Liver (tissue), 9 donors: Measurements from ENCODE around the gene ELF1. TPM values are rescaled to one million over a fixed set of nuclear protein-coding genes. Genes with fewer than 3 reads are reported as not detected.
"Not testable (repeated sequence)": the region's sequence is repeated elsewhere in the genome, so short reads cannot be mapped to it uniquely, and the experiment has no call there.

ENCODE experiments used
- DNase-seq: peaks from one replicate; pipeline ENCODE4 v3.0.0-alpha.2; 2017; ENCODE audit warnings: low spot score
- H3K27ac ChIP-seq, 2 donors: one replicate each; pipeline ENCODE4 v1.7.0; 2013; ENCODE audit warnings: inconsistent platforms in 2 of 2, low read length in 2 of 2, control low read depth in 1 of 2, low read depth in 1 of 2, mild to moderate bottlenecking in 1 of 2
- H3K27me3 ChIP-seq, 4 donors: one replicate each; pipeline versions ENCODE4 v1.6.1 to v1.7.0; 2013; ENCODE audit warnings: low read length in 3 of 4, inconsistent platforms in 1 of 4, mild to moderate bottlenecking in 1 of 4, moderate library complexity in 1 of 4; ENCODE audit not compliant: control insufficient read depth in 4 of 4, insufficient read depth in 4 of 4
- H3K36me3 ChIP-seq, 4 donors: one replicate each; pipeline versions ENCODE4 v1.6.1 to v1.7.0; 2013; ENCODE audit warnings: low read length in 3 of 4, mild to moderate bottlenecking in 3 of 4, low read depth in 1 of 4, moderate library complexity in 1 of 4; ENCODE audit not compliant: control insufficient read depth in 4 of 4, insufficient read depth in 3 of 4
- H3K4me1 ChIP-seq, 4 donors: one replicate each; pipeline versions ENCODE4 v1.6.1 to v1.7.0; 2013; ENCODE audit warnings: low read length in 3 of 4, mild to moderate bottlenecking in 3 of 4, moderate library complexity in 1 of 4; ENCODE audit not compliant: control insufficient read depth in 4 of 4, insufficient read depth in 4 of 4
- H3K4me3 ChIP-seq, 3 donors: one replicate each; pipeline versions ENCODE4 v1.6.1 to v1.7.0; 2013; ENCODE audit warnings: low read length in 3 of 3, control low read depth in 1 of 3, low read depth in 1 of 3, mild to moderate bottlenecking in 1 of 3
- H3K9ac ChIP-seq, 2 donors: one replicate each; pipeline ENCODE4 v1.7.0; 2013; ENCODE audit warnings: low read length in 2 of 2, mild to moderate bottlenecking in 2 of 2, moderate library complexity in 2 of 2, control low read depth in 1 of 2, low read depth in 1 of 2
- H3K9me3 ChIP-seq, 4 donors: one replicate each; pipeline versions ENCODE4 v1.6.1 to v1.7.0; 2013; ENCODE audit warnings: low read length in 3 of 4; ENCODE audit not compliant: control insufficient read depth in 4 of 4
- EGR1 ChIP-seq, 2 donors: IDR thresholded peaks; 2 replicates each; pipeline ENCODE4 v1.6.1; 2016 to 2018; ENCODE audit warnings: antibody characterized with exemption in 2 of 2, low read depth in 2 of 2
- FOXA1 ChIP-seq: IDR thresholded peaks from 2 replicates; pipeline ENCODE4 v1.6.1; 2016; ENCODE audit warnings: antibody characterized with exemption
- FOXA2 ChIP-seq: IDR thresholded peaks from 2 replicates; pipeline ENCODE4 v1.6.1; 2016; ENCODE audit warnings: antibody characterized with exemption
- GABPA ChIP-seq, 2 donors: IDR thresholded peaks in 1 of 2; conservative IDR thresholded peaks in 1 of 2; 2 replicates each; pipeline ENCODE4 v1.6.1; 2016; ENCODE audit warnings: antibody characterized with exemption in 2 of 2, mild to moderate bottlenecking in 1 of 2, moderate library complexity in 1 of 2
- HNF4G ChIP-seq: IDR thresholded peaks from 2 replicates; pipeline ENCODE4 v1.6.1; 2016; ENCODE audit warnings: antibody characterized with exemption
- JUND ChIP-seq, 2 donors: IDR thresholded peaks; 2 replicates each; pipeline ENCODE4 v1.6.1; 2016; ENCODE audit warnings: antibody characterized with exemption in 2 of 2
- NR2F2 ChIP-seq: IDR thresholded peaks from 2 replicates; pipeline ENCODE4 v1.6.1; 2016; ENCODE audit warnings: antibody characterized with exemption
- RAD21 ChIP-seq, 2 donors: IDR thresholded peaks; 2 replicates each; pipeline ENCODE4 v1.6.1; 2016; ENCODE audit warnings: antibody characterized with exemption in 2 of 2, mild to moderate bottlenecking in 2 of 2
- SP1 ChIP-seq: IDR thresholded peaks from 2 replicates; pipeline ENCODE4 v1.6.1; 2018; ENCODE audit warnings: antibody characterized with exemption, mild to moderate bottlenecking
- TAF1 ChIP-seq: conservative IDR thresholded peaks from 2 replicates; pipeline ENCODE4 v1.6.1; 2016; ENCODE audit warnings: antibody characterized with exemption, mild to moderate bottlenecking
- YY1 ChIP-seq: IDR thresholded peaks from 2 replicates; pipeline ENCODE4 v1.6.1; 2016; ENCODE audit warnings: antibody characterized with exemption, mild to moderate bottlenecking
- WGBS: extraction: QIAGEN DNeasy Blood & Tissue Kit; methylation state at CpG from one replicate; pipeline ENCODE4 v1.1.7; 2013; 5-methylcytosine and 5-hydroxymethylcytosine counted together
- polyA plus RNA-seq, 2 donors: library from polyadenylated mRNA; stranded (reverse) in 1 of 2; unstranded in 1 of 2; fragments of 200-250 nt in 1 of 2; fragments of >200 nt in 1 of 2; fragmentation: Nextera tagmentation in 1 of 2; extraction: Ambion mirVana in 1 of 2; gene quantifications; one replicate each; pipeline versions ENCODE4 v1.2.1 to v1.2.3, GENCODE V29; 2013 to 2015
- total RNA-seq, 2 donors: library from RNA; depleted of rRNA; stranded (reverse); fragments of >200 nt; gene quantifications; one replicate each; pipeline ENCODE4 v1.2.3, GENCODE V29; 2014
- TF ChIP-seq, protein P1 (sequence below): IDR thresholded peaks from 2 replicates; pipeline ENCODE4 v1.6.1; 2016; ENCODE audit warnings: antibody characterized with exemption, mild to moderate bottlenecking
- TF ChIP-seq, protein P2 (sequence below): IDR thresholded peaks from 2 replicates; pipeline ENCODE4 v1.6.1; 2016; ENCODE audit warnings: antibody characterized with exemption
- TF ChIP-seq, protein P3 (sequence below): IDR thresholded peaks from 2 replicates; pipeline ENCODE4 v1.6.1; 2016; ENCODE audit warnings: antibody characterized with exemption
- TF ChIP-seq, protein P4 (sequence below): IDR thresholded peaks from 2 replicates; pipeline ENCODE4 v1.6.1; 2016; ENCODE audit warnings: antibody characterized with exemption
- donor health status: healthy.
- donor health status: healthy.
- donor health status: healthy.
- donor health status: healthy.
- donor health status: healthy.

The ELF1 gene
- total and polyA plus RNA-seq, 4 donors, result 15.3 to 57.2 (median 26.5) TPM

DNA sequence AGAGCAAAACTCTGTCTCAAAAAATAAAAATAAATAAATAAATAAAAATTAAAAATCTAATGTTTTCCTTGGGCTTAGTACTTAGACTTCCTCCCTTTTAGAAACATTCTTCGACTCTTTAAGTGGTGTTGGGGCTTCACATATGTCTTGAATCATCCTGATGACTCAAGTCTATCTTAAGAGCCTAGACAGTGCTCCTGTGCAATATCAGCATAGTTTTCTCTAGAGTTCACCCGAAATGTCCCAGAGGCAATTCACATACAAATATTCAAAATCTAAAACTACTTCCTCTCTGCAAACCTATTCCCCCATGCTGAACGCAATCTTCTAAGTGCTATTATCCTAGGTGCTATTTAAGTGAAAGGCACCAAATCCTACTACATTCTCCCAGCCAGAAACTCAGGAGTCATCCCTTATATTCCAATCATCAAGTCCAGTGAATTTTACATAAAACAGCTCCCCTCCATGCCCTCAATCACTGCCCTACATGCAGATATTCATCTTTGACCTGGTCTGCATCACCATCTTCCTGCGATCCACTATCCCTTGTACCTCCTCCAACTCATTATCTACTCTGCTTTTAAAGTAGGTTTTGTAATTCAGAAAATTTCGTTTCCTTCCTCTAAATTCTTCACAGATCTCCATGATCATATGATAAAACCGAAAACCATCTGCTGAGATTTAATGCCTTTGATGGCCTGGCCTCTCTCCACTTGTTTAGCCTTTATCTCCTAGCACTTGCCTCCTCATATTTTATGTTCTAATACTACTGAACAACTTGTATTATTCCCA, 102.7 kb downstream of the ELF1 start:
- H3K27me3 ChIP-seq, result no peaks in the 10 kb centered on the region
- 90% methylated on average over 6 of the region's 6 CpGs for WGBS
- no peaks in the 10 kb centered on the region for H3K9me3 ChIP-seq
- TF ChIP-seq SP1 (no peak), JUND (IDR thresholded peaks at IDR 0.05) (no peak), RAD21 (IDR thresholded peaks at IDR 0.05) (no peak), NR2F2 (no peak), GABPA (IDR thresholded peaks at IDR 0.05 in 1 of 2, conservative IDR thresholded peaks at IDR 0.05 in 1 of 2) (no peak), HNF4G (no peak), YY1 (no peak), FOXA1 (no peak), TAF1 (no peak), EGR1 (IDR thresholded peaks at IDR 0.05; ENCODE audit: low read depth in 2 of 2) (no peak), FOXA2 (no peak)
- TF ChIP-seq, protein P1, sequence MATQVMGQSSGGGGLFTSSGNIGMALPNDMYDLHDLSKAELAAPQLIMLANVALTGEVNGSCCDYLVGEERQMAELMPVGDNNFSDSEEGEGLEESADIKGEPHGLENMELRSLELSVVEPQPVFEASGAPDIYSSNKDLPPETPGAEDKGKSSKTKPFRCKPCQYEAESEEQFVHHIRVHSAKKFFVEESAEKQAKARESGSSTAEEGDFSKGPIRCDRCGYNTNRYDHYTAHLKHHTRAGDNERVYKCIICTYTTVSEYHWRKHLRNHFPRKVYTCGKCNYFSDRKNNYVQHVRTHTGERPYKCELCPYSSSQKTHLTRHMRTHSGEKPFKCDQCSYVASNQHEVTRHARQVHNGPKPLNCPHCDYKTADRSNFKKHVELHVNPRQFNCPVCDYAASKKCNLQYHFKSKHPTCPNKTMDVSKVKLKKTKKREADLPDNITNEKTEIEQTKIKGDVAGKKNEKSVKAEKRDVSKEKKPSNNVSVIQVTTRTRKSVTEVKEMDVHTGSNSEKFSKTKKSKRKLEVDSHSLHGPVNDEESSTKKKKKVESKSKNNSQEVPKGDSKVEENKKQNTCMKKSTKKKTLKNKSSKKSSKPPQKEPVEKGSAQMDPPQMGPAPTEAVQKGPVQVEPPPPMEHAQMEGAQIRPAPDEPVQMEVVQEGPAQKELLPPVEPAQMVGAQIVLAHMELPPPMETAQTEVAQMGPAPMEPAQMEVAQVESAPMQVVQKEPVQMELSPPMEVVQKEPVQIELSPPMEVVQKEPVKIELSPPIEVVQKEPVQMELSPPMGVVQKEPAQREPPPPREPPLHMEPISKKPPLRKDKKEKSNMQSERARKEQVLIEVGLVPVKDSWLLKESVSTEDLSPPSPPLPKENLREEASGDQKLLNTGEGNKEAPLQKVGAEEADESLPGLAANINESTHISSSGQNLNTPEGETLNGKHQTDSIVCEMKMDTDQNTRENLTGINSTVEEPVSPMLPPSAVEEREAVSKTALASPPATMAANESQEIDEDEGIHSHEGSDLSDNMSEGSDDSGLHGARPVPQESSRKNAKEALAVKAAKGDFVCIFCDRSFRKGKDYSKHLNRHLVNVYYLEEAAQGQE, result no peak
- TF ChIP-seq, protein P2, sequence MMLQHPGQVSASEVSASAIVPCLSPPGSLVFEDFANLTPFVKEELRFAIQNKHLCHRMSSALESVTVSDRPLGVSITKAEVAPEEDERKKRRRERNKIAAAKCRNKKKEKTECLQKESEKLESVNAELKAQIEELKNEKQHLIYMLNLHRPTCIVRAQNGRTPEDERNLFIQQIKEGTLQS, result no peak
- TF ChIP-seq, protein P3, sequence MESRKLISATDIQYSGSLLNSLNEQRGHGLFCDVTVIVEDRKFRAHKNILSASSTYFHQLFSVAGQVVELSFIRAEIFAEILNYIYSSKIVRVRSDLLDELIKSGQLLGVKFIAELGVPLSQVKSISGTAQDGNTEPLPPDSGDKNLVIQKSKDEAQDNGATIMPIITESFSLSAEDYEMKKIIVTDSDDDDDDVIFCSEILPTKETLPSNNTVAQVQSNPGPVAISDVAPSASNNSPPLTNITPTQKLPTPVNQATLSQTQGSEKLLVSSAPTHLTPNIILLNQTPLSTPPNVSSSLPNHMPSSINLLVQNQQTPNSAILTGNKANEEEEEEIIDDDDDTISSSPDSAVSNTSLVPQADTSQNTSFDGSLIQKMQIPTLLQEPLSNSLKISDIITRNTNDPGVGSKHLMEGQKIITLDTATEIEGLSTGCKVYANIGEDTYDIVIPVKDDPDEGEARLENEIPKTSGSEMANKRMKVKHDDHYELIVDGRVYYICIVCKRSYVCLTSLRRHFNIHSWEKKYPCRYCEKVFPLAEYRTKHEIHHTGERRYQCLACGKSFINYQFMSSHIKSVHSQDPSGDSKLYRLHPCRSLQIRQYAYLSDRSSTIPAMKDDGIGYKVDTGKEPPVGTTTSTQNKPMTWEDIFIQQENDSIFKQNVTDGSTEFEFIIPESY, result no peak
- TF ChIP-seq, protein P4, sequence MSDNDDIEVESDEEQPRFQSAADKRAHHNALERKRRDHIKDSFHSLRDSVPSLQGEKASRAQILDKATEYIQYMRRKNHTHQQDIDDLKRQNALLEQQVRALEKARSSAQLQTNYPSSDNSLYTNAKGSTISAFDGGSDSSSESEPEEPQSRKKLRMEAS, result no peak
- no peak overlapping the region for H3K27ac ChIP-seq
- no peak for DNase-seq
- no peak overlapping the region for H3K9ac ChIP-seq
- peaks cover 0 to 12% (median 10%) of the 10 kb centered on the region in 4 donors for H3K4me1 ChIP-seq
- no peak overlapping the region for H3K4me3 ChIP-seq
- no peaks in the 10 kb centered on the region for H3K36me3 ChIP-seq

DNA sequence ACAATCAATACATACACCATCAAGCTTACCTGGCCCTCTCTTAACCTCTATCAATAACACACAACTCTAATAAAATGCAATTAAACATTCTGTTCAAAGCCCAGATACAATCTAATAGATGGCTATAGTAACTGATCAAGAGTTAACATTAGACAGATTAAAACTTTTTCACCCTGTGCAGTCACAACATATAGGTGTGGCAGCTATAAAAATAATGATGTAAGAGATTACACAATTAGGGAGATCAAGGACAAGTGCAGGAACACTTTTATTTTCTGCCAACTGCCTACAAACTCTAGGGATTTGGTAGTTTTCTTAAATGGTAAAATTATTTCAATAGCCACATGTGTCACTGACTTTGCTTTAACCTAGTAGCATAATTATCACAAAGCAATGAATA, 104.3 kb downstream of the ELF1 start:
- not testable (repeated sequence) for H3K4me3 ChIP-seq, H3K27me3 ChIP-seq, DNase-seq, H3K36me3 ChIP-seq, H3K9ac ChIP-seq, H3K9me3 ChIP-seq, H3K27ac ChIP-seq, H3K4me1 ChIP-seq
